ENCODE measurements around the gene B3GNT5.

- TF ChIP-seq CTCF (IDR thresholded peaks at IDR 0.05) (no peak), ZFX (IDR thresholded peaks at IDR 0.05; ENCODE audit: borderline replicate concordance) (no peak)
These were observed 46.9 kb downstream of the B3GNT5 start for GRCh38 chr3:183299976-183300375.

Data from 22Rv1 (cell line).